Vagina (tissue), 2 donors: Measurements from ENCODE around the gene IL4. TPM values are rescaled to one million over a fixed set of nuclear protein-coding genes. Genes with fewer than 3 reads are reported as not detected.

Source experiments
- DNase-seq, 2 donors: peaks; one replicate each; pipeline ENCODE4 v3.0.0-alpha.2; 2017; ENCODE audit errors: extremely low spot score in 2 of 2
- H3K27ac ChIP-seq: fragments of 200-600 bp; sonication (generic); one replicate; pipeline ENCODE4 v1.5.1; 2019
- H3K27me3 ChIP-seq: fragments of 200-600 bp; sonication (generic); one replicate; pipeline ENCODE4 v1.5.1; 2019
- H3K36me3 ChIP-seq, 2 donors: fragments of 200-600 bp; sonication (generic); one replicate each; pipeline ENCODE4 v1.5.1; 2017 to 2019
- H3K4me1 ChIP-seq: fragments of 200-600 bp; sonication (generic); one replicate; pipeline ENCODE4 v1.5.1; 2019
- H3K4me3 ChIP-seq, 2 donors: fragments of 200-600 bp; sonication (generic); 1 replicate in 1 of 2; 2 replicates in 1 of 2; pipeline ENCODE4 v1.5.1; 2016 to 2019
- H3K9me3 ChIP-seq: fragments of 200-600 bp; sonication (generic); one replicate; pipeline ENCODE4 v1.5.1; 2019
- POLR2A ChIP-seq, 2 donors: fragments of 450-650 bp; IDR thresholded peaks; one replicate each; pipeline ENCODE4 v1.6.1; 2017; ENCODE audit warnings: antibody characterized with exemption in 2 of 2, mild to moderate bottlenecking in 2 of 2, moderate library complexity in 2 of 2
- POLR2AphosphoS5 ChIP-seq, 2 donors: sonication (generic); formaldehyde crosslinking; IDR thresholded peaks; one replicate each; pipeline ENCODE4 v1.9.0; 2017; ENCODE audit warnings: antibody characterized with exemption in 2 of 2, mild to moderate bottlenecking in 2 of 2, low read depth in 1 of 2; ENCODE audit not compliant: insufficient read depth in 1 of 2
- intact Hi-C: fragments of 100-400 bp; cut with DNase I; formaldehyde crosslinking; loops from one replicate; pipeline ENCODE4 v1.15.1; 2023
- total RNA-seq: library from RNA; depleted of rRNA; stranded (reverse); fragments of >200 nt; gene quantifications from one replicate; pipeline ENCODE4 v1.2.3, GENCODE V29; 2016
- TF ChIP-seq, protein P1 (sequence below), 3 experiments: fragments of 450-650 bp in 2 of 3; fragments of 200-600 bp in 1 of 3; sonication (generic) in 1 of 3; IDR thresholded peaks; one replicate each; pipeline ENCODE4 v1.5.1; 2017 to 2019; ENCODE audit warnings: antibody characterized with exemption in 3 of 3, mild to moderate bottlenecking in 2 of 3, moderate library complexity in 2 of 3

The IL4 gene
- total RNA-seq, 1 donor from 2014 or later: not detected

- intact Hi-C loops: no loop called here
- H3K27me3 ChIP-seq: no peaks in the 10 kb centered on the region
- no peaks in the 10 kb centered on the region for H3K9me3 ChIP-seq
- peaks cover 8% of the 10 kb centered on the region for H3K4me1 ChIP-seq
- no peaks in the 10 kb centered on the region for H3K36me3 ChIP-seq
- no peak overlapping the region for H3K4me3 ChIP-seq
- TF ChIP-seq, protein P1, sequence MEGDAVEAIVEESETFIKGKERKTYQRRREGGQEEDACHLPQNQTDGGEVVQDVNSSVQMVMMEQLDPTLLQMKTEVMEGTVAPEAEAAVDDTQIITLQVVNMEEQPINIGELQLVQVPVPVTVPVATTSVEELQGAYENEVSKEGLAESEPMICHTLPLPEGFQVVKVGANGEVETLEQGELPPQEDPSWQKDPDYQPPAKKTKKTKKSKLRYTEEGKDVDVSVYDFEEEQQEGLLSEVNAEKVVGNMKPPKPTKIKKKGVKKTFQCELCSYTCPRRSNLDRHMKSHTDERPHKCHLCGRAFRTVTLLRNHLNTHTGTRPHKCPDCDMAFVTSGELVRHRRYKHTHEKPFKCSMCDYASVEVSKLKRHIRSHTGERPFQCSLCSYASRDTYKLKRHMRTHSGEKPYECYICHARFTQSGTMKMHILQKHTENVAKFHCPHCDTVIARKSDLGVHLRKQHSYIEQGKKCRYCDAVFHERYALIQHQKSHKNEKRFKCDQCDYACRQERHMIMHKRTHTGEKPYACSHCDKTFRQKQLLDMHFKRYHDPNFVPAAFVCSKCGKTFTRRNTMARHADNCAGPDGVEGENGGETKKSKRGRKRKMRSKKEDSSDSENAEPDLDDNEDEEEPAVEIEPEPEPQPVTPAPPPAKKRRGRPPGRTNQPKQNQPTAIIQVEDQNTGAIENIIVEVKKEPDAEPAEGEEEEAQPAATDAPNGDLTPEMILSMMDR (IDR thresholded peaks at IDR 0.05): no peak
- TF ChIP-seq POLR2AphosphoS5 (IDR thresholded peaks at IDR 0.05; ENCODE audit: insufficient read depth in 1 of 2, low read depth in 1 of 2): no peak
- TF ChIP-seq POLR2A (IDR thresholded peaks at IDR 0.05): no peak
- DNase-seq: peak in 1 of 2 donors; percentile 62
- H3K27ac ChIP-seq: no peak overlapping the region
These were observed 4.4 kb upstream of the IL4 start for GRCh38 chr5:132669455-132669820.

- Histone ChIP-seq H3K9me3 (no peaks in the 10 kb centered on the region), H3K36me3 (no peaks in the 10 kb centered on the region), H3K4me1 (peaks cover 15% of the 10 kb centered on the region), H3K4me3 (no peak overlapping the region), H3K27ac (no peak overlapping the region), H3K27me3 (no peaks in the 10 kb centered on the region)
- TF ChIP-seq POLR2AphosphoS5 (IDR thresholded peaks at IDR 0.05; ENCODE audit: insufficient read depth in 1 of 2, low read depth in 1 of 2): no peak
- TF ChIP-seq, protein P1 (IDR thresholded peaks at IDR 0.05): no peak
- no peak for TF ChIP-seq POLR2A (IDR thresholded peaks at IDR 0.05)
- DNase-seq: peak in 1 of 2 donors; percentile 71
- intact Hi-C loops: no loop called here
These were observed 3.6 kb upstream of the IL4 start for GRCh38 chr5:132669966-132670882.

DNA sequence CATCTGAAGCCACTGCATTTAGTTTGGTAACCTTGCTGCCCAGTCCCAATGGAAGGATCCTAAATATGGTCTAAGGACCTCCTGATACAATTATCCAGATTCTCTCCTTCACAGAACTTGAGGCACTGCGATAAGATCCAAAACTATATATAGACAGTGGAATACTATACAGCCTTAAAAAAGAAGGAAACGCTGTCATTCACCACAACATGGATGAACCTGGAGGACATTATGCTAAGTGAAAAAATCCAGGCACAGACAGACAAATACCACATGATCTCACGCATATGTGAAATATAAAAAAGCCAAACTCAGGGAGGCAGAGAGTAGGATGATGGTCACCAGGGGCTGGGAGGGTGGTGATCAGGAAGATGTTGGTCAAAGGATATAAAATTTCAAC is 2.8 kb upstream of the IL4 start:
- no peak overlapping the region for H3K4me3 ChIP-seq
- intact Hi-C loops: no loop called here
- no peaks in the 10 kb centered on the region for H3K36me3 ChIP-seq
- peaks cover 16% of the 10 kb centered on the region for H3K4me1 ChIP-seq
- H3K9me3 ChIP-seq: no peaks in the 10 kb centered on the region
- H3K27me3 ChIP-seq: no peaks in the 10 kb centered on the region
- TF ChIP-seq POLR2AphosphoS5 (IDR thresholded peaks at IDR 0.05; ENCODE audit: insufficient read depth in 1 of 2, low read depth in 1 of 2) (no peak), POLR2A (IDR thresholded peaks at IDR 0.05) (no peak)
- TF ChIP-seq, protein P1 (IDR thresholded peaks at IDR 0.05): no peak
- H3K27ac ChIP-seq: no peak overlapping the region
- DNase-seq: no peak

DNA sequence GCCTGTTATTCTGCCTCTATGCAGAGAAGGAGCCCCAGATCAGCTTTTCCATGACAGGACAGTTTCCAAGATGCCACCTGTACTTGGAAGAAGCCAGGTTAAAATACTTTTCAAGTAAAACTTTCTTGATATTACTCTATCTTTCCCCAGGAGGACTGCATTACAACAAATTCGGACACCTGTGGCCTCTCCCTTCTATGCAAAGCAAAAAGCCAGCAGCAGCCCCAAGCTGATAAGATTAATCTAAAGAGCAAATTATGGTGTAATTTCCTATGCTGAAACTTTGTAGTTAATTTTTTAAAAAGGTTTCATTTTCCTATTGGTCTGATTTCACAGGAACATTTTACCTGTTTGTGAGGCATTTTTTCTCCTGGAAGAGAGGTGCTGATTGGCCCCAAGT is 301 bp upstream of the IL4 start:
- intact Hi-C loops: no loop called here
- TF ChIP-seq, protein P1 (IDR thresholded peaks at IDR 0.05): no peak
- TF ChIP-seq POLR2A (IDR thresholded peaks at IDR 0.05): no peak
- no peak for TF ChIP-seq POLR2AphosphoS5 (IDR thresholded peaks at IDR 0.05; ENCODE audit: insufficient read depth in 1 of 2, low read depth in 1 of 2)
- Histone ChIP-seq H3K27ac (no peak overlapping the region), H3K9me3 (no peaks in the 10 kb centered on the region), H3K4me1 (peaks cover 26% of the 10 kb centered on the region), H3K4me3 (no peak overlapping the region), H3K36me3 (no peaks in the 10 kb centered on the region), H3K27me3 (no peaks in the 10 kb centered on the region)
- DNase-seq: no peak
